ENCODE data around the gene SSUH2.

The SSUH2 gene

GRCh38 chr3:8639659-8640000 is 5.0 kb downstream of the SSUH2 start:
- no peak for DNase-seq

GRCh38 chr3:8638994-8639658 is 5.5 kb downstream of the SSUH2 start:
- DNase-seq = no peak

- no peak for DNase-seq
Measured at GRCh38 chr3:8637348-8637747, 7.2 kb downstream of the SSUH2 start.

GRCh38 chr3:8635631-8636030 is 9.0 kb downstream of the SSUH2 start:
- no peak for DNase-seq

- DNase-seq = no peak
Measured at GRCh38 chr3:8635125-8635524, 9.5 kb downstream of the SSUH2 start.

GRCh38 chr3:8632402-8633237 is 12.0 kb downstream of the SSUH2 start:
- no peak for DNase-seq

- no peak for DNase-seq
Measured at GRCh38 chr3:8631661-8632060, 12.9 kb downstream of the SSUH2 start.

GRCh38 chr3:8629151-8630021 is 15.2 kb downstream of the SSUH2 start:
- peak; percentile 30 for DNase-seq

GRCh38 chr3:8627949-8628348 is 16.6 kb downstream of the SSUH2 start:
- DNase-seq = no peak

- no peak for DNase-seq
Measured at GRCh38 chr3:8627201-8627940, 17.2 kb downstream of the SSUH2 start.

- DNase-seq = no peak
Measured at GRCh38 chr3:8625991-8626390, 18.6 kb downstream of the SSUH2 start.

GRCh38 chr3:8624612-8625011 is 20.0 kb downstream of the SSUH2 start:
- DNase-seq = no peak

- DNase-seq = no peak
Measured at GRCh38 chr3:8623741-8624140, 20.9 kb downstream of the SSUH2 start.

GRCh38 chr3:8622873-8623691 is 21.5 kb downstream of the SSUH2 start:
- DNase-seq = peak; percentile 48

- DNase-seq = no peak
Measured at GRCh38 chr3:8621872-8622271, 22.7 kb downstream of the SSUH2 start.

GRCh38 chr3:8621141-8621540 is 23.5 kb downstream of the SSUH2 start:
- no peak for DNase-seq

- peak; percentile 20 for DNase-seq
Measured at GRCh38 chr3:8619548-8619947, 25.1 kb downstream of the SSUH2 start.

GRCh38 chr3:8618950-8619349 is 25.6 kb downstream of the SSUH2 start:
- DNase-seq = no peak

GRCh38 chr3:8617921-8618320 is 26.7 kb downstream of the SSUH2 start:
- no peak for DNase-seq

- DNase-seq = peak; percentile 33
Measured at GRCh38 chr3:8610951-8611350, 33.6 kb downstream of the SSUH2 start.

GRCh38 chr3:8608791-8609467 is 35.7 kb downstream of the SSUH2 start:
- DNase-seq = no peak

All from DMS53 (cell line).